GM23338 (cell line): Measurements from ENCODE around the gene ARF1. TPM values are rescaled to one million over a fixed set of nuclear protein-coding genes. Genes with fewer than 3 reads are reported as not detected.

Experiments
- ATAC-seq: fragments of 200-7000 bp; cut with Tn5 transposase; 3 replicates; pipeline ENCODE4 v1.9.1; 2020
- DNase-seq: peaks from one replicate; pipeline ENCODE4 v3.0.0-alpha.2; 2015; ENCODE audit warnings: low spot score
- H2AFZ ChIP-seq: fragments of 200-600 bp; sonication (generic); 2 replicates; pipeline ENCODE4 v1.8.0; 2016; ENCODE audit warnings: antibody characterized with exemption, mild to moderate bottlenecking, moderate library complexity
- H3F3A ChIP-seq: fragments of 200-600 bp; sonication (generic); replicated peaks from 2 replicates; pipeline ENCODE4 v1.8.0; 2017; ENCODE audit warnings: antibody characterized with exemption, mixed run types, low read depth
- H3K27ac ChIP-seq: fragments of 200-600 bp; sonication (generic); 2 replicates; pipeline ENCODE4 v1.6.1; 2016; ENCODE audit warnings: low read depth
- H3K27me3 ChIP-seq: fragments of 200-600 bp; sonication (generic); 2 replicates; pipeline ENCODE4 v1.8.0; 2016; ENCODE audit warnings: mild to moderate bottlenecking, mixed run types, moderate library complexity; ENCODE audit not compliant: insufficient read depth
- H3K36me3 ChIP-seq: fragments of 200-600 bp; sonication (generic); 2 replicates; pipeline ENCODE4 v1.8.0; 2016; ENCODE audit warnings: mild to moderate bottlenecking; ENCODE audit not compliant: insufficient read depth
- H3K4me1 ChIP-seq: fragments of 200-600 bp; sonication (generic); 2 replicates; pipeline ENCODE4 v1.8.0; 2016; ENCODE audit warnings: mild to moderate bottlenecking, moderate library complexity; ENCODE audit not compliant: insufficient read depth
- H3K4me2 ChIP-seq: fragments of 200-600 bp; sonication (generic); 2 replicates; pipeline ENCODE4 v1.7.1; 2017; ENCODE audit warnings: mixed run types
- H3K4me3 ChIP-seq: fragments of 200-600 bp; sonication (generic); 2 replicates; pipeline ENCODE4 v1.6.1; 2016; ENCODE audit warnings: mixed run types
- H3K79me2 ChIP-seq: fragments of 200-600 bp; sonication (generic); replicated peaks from 2 replicates; pipeline ENCODE4 v1.8.0; 2017; ENCODE audit warnings: mild to moderate bottlenecking; ENCODE audit not compliant: insufficient read depth
- H3K9me2 ChIP-seq: fragments of 200-600 bp; sonication (generic); 2 replicates; pipeline ENCODE4 v1.8.0; 2017; ENCODE audit not compliant: insufficient read depth
- H4K20me1 ChIP-seq: fragments of 200-600 bp; sonication (generic); replicated peaks from 2 replicates; pipeline ENCODE4 v1.8.0; 2017; ENCODE audit warnings: mild to moderate bottlenecking; ENCODE audit not compliant: insufficient read depth
- H3K27ac Mint-ChIP-seq: 2 replicates; pipeline ENCODE4 v1.8.0; 2020; ENCODE audit warnings: inconsistent platforms, mild to moderate bottlenecking, moderate library complexity, mixed read lengths
- H3K27me3 Mint-ChIP-seq: 3 replicates; pipeline ENCODE4 v1.8.0; 2022; ENCODE audit warnings: low read depth, mild to moderate bottlenecking, moderate library complexity, mixed read lengths, inconsistent platforms; ENCODE audit not compliant: insufficient read depth, poor library complexity
- H3K36me3 Mint-ChIP-seq: 3 replicates; pipeline ENCODE4 v1.8.0; 2021; ENCODE audit warnings: low read depth, mild to moderate bottlenecking, inconsistent platforms, moderate library complexity, mixed read lengths
- H3K4me1 Mint-ChIP-seq: 3 replicates; pipeline ENCODE4 v1.8.0; 2020; ENCODE audit warnings: mild to moderate bottlenecking, inconsistent platforms, mixed read lengths
- H3K4me3 Mint-ChIP-seq: 3 replicates; pipeline ENCODE4 v1.8.0; 2021; ENCODE audit warnings: moderate library complexity, mild to moderate bottlenecking, inconsistent platforms, mixed read lengths
- H3K9me3 Mint-ChIP-seq: 3 replicates; pipeline ENCODE4 v1.8.0; 2020; ENCODE audit warnings: moderate library complexity, mild to moderate bottlenecking, inconsistent platforms, mixed read lengths
- ETS1 ChIP-seq: IDR thresholded peaks from 2 replicates; pipeline ENCODE4 v1.6.1; 2016; ENCODE audit warnings: antibody characterized with exemption
- EZH2 ChIP-seq: fragments of 200-600 bp; sonication (generic); IDR thresholded peaks from one replicate; pipeline ENCODE4 v1.8.0; 2017; ENCODE audit warnings: antibody characterized with exemption, mild to moderate bottlenecking, low read depth; ENCODE audit not compliant: unreplicated experiment
- EZH2phosphoT487 ChIP-seq: fragments of 200-600 bp; sonication (generic); IDR thresholded peaks from one replicate; pipeline ENCODE4 v1.8.1; 2018; ENCODE audit warnings: antibody characterized with exemption; ENCODE audit not compliant: unreplicated experiment
- JUNB ChIP-seq: IDR thresholded peaks from one replicate; pipeline ENCODE4 v1.6.1; 2016; ENCODE audit warnings: antibody characterized with exemption; ENCODE audit not compliant: unreplicated experiment
- NANOG ChIP-seq: IDR thresholded peaks from 2 replicates; pipeline ENCODE4 v1.6.1; 2016; ENCODE audit warnings: antibody characterized with exemption, borderline replicate concordance
- POLR2AphosphoS5 ChIP-seq: IDR thresholded peaks from 2 replicates; pipeline ENCODE4 v1.6.1; 2016; ENCODE audit warnings: antibody characterized with exemption, low read depth
- REST ChIP-seq: IDR thresholded peaks from one replicate; pipeline ENCODE4 v1.6.1; 2018; ENCODE audit warnings: antibody characterized with exemption; ENCODE audit not compliant: unreplicated experiment
- ZNF114 ChIP-seq: fragments of 250-450 bp; sonication (Bioruptor Pico); IDR thresholded peaks from 2 replicates; pipeline ENCODE4 v1.5.0; 2020; ENCODE audit warnings: mild to moderate bottlenecking, moderate library complexity
- ZNF331 ChIP-seq: fragments of 250-450 bp; sonication (Bioruptor Pico); IDR thresholded peaks from 2 replicates; pipeline ENCODE4 v1.5.0; 2020; ENCODE audit warnings: low read depth, mild to moderate bottlenecking, moderate library complexity
- polyA plus RNA-seq: library from polyadenylated mRNA; unstranded; fragments of >200 nt; fragmentation: Nextera tagmentation; extraction: Ambion mirVana; gene quantifications from 2 replicates; pipeline ENCODE4 v1.2.1, GENCODE V29; 2016
- total RNA-seq: library from RNA; depleted of rRNA; stranded (reverse); fragments of >200 nt; shearing (Covaris generic); gene quantifications from 2 replicates; pipeline ENCODE4 v1.2.3, GENCODE V29; 2014
- TF ChIP-seq, protein P1 (sequence below): fragments of 250-450 bp; sonication (Bioruptor Pico); IDR thresholded peaks from 2 replicates; pipeline ENCODE4 v1.5.0; 2020; ENCODE audit warnings: mild to moderate bottlenecking, moderate library complexity

The ARF1 gene
- total and polyA plus RNA-seq, 2 experiments from 2014 or later, result 210 to 306 TPM

DNA sequence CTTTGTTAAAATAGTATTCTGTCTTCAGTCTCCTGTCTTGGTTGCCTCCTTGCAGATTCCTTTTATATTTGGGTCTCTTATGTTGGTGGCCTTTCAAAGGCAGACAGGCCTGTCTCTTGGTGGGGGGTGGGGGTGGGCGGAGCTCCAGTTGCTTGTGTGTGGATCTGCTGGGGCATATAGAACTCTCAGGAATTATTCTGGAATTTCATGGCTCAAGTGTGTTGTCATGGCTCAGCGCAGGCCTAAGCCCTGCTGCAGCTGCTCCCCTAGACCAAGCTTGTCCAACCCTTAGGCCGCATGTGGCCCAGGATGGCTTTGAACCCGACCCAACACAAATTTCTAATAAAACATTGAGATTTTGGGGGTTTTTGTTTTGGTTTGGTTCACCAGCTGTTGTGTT lies 12.7 kb downstream of the ARF1 start:
- peaks cover 9% of the 10 kb centered on the region for H3K27me3 Mint-ChIP-seq
- no peaks in the 10 kb centered on the region for H3F3A ChIP-seq
- no peaks in the 10 kb centered on the region for H3K9me2 ChIP-seq
- H3K27ac ChIP-seq, result no peak overlapping the region
- no peak overlapping the region for H3K4me3 Mint-ChIP-seq
- H3K4me1 ChIP-seq, result no peaks in the 10 kb centered on the region
- peaks cover 67% of the 10 kb centered on the region for H3K79me2 ChIP-seq
- peaks cover 7% of the 10 kb centered on the region for H3K4me1 Mint-ChIP-seq
- ATAC-seq (no peak), DNase-seq (no peak)
- H3K27me3 ChIP-seq, result no peaks in the 10 kb centered on the region
- H3K36me3 Mint-ChIP-seq, result peaks cover 65% of the 10 kb centered on the region
- H4K20me1 ChIP-seq, result peaks cover 63% of the 10 kb centered on the region
- H3K27ac Mint-ChIP-seq, result no peak overlapping the region
- peaks cover 3% of the 10 kb centered on the region; the same call in 1 of the 2 replicates for H3K36me3 ChIP-seq
- no peak overlapping the region for H3K4me3 ChIP-seq
- peaks cover 11% of the 10 kb centered on the region for H3K9me3 Mint-ChIP-seq
- no peak for TF ChIP-seq REST
- TF ChIP-seq JUNB, result no peak
- no peak for TF ChIP-seq NANOG
- no peak for TF ChIP-seq ZNF331
- no peak for TF ChIP-seq ZNF114 (CRISPR knock-in tag)
- TF ChIP-seq, protein P1, sequence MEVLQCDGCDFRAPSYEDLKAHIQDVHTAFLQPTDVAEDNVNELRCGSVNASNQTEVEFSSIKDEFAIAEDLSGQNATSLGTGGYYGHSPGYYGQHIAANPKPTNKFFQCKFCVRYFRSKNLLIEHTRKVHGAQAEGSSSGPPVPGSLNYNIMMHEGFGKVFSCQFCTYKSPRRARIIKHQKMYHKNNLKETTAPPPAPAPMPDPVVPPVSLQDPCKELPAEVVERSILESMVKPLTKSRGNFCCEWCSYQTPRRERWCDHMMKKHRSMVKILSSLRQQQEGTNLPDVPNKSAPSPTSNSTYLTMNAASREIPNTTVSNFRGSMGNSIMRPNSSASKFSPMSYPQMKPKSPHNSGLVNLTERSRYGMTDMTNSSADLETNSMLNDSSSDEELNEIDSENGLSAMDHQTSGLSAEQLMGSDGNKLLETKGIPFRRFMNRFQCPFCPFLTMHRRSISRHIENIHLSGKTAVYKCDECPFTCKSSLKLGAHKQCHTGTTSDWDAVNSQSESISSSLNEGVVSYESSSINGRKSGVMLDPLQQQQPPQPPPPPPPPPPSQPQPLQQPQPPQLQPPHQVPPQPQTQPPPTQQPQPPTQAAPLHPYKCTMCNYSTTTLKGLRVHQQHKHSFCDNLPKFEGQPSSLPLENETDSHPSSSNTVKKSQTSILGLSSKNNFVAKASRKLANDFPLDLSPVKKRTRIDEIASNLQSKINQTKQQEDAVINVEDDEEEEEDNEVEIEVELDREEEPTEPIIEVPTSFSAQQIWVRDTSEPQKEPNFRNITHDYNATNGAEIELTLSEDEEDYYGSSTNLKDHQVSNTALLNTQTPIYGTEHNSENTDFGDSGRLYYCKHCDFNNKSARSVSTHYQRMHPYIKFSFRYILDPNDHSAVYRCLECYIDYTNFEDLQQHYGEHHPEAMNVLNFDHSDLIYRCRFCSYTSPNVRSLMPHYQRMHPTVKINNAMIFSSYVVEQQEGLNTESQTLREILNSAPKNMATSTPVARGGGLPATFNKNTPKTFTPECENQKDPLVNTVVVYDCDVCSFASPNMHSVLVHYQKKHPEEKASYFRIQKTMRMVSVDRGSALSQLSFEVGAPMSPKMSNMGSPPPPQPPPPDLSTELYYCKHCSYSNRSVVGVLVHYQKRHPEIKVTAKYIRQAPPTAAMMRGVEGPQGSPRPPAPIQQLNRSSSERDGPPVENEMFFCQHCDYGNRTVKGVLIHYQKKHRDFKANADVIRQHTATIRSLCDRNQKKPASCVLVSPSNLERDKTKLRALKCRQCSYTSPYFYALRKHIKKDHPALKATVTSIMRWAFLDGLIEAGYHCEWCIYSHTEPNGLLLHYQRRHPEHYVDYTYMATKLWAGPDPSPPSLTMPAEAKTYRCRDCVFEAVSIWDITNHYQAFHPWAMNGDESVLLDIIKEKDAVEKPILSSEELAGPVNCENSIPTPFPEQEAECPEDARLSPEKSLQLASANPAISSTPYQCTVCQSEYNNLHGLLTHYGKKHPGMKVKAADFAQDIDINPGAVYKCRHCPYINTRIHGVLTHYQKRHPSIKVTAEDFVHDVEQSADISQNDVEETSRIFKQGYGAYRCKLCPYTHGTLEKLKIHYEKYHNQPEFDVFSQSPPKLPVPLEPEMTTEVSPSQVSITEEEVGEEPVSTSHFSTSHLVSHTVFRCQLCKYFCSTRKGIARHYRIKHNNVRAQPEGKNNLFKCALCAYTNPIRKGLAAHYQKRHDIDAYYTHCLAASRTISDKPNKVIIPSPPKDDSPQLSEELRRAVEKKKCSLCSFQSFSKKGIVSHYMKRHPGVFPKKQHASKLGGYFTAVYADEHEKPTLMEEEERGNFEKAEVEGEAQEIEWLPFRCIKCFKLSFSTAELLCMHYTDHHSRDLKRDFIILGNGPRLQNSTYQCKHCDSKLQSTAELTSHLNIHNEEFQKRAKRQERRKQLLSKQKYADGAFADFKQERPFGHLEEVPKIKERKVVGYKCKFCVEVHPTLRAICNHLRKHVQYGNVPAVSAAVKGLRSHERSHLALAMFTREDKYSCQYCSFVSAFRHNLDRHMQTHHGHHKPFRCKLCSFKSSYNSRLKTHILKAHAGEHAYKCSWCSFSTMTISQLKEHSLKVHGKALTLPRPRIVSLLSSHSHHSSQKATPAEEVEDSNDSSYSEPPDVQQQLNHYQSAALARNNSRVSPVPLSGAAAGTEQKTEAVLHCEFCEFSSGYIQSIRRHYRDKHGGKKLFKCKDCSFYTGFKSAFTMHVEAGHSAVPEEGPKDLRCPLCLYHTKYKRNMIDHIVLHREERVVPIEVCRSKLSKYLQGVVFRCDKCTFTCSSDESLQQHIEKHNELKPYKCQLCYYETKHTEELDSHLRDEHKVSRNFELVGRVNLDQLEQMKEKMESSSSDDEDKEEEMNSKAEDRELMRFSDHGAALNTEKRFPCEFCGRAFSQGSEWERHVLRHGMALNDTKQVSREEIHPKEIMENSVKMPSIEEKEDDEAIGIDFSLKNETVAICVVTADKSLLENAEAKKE (CRISPR knock-in tag), result no peak
- no peak for TF ChIP-seq ETS1
- TF ChIP-seq EZH2, result no peak
- TF ChIP-seq POLR2AphosphoS5, result no peak
- no peak for TF ChIP-seq EZH2phosphoT487
- H2AFZ ChIP-seq, result no peak overlapping the region
- no peak overlapping the region for H3K4me2 ChIP-seq
